Activated T-cell treated with anti-CD3 and anti-CD28 coated beads for 48 hours (primary cell): ENCODE results near the gene ALPL.
"Not testable (repeated sequence)": the region's sequence is repeated elsewhere in the genome, so short reads cannot be mapped to it uniquely, and the experiment has no call there.

Experiments used
- DNase-seq: peaks from one replicate; pipeline ENCODE4 v3.0.0-alpha.2; 2020; ENCODE audit warnings: low read depth

Gene ALPL

GRCh38 chr1:21507511-21508270 is 1.5 kb upstream of the ALPL start:
- no peak for DNase-seq

- DNase-seq: peak; percentile 65
Measured at GRCh38 chr1:21508580-21509350, 458 bp upstream of the ALPL start.

- DNase-seq: no peak
Measured at GRCh38 chr1:21510113-21510493, 880 bp downstream of the ALPL start.

GRCh38 chr1:21510885-21511578 is 1.8 kb downstream of the ALPL start:
- DNase-seq: no peak

GRCh38 chr1:21511579-21512522 is 2.6 kb downstream of the ALPL start:
- no peak for DNase-seq

- no peak for DNase-seq
Measured at GRCh38 chr1:21514245-21514644, 5.0 kb downstream of the ALPL start.

GRCh38 chr1:21517161-21517589 is 8.0 kb downstream of the ALPL start:
- DNase-seq: no peak

- DNase-seq: no peak
Measured at GRCh38 chr1:21517660-21518480, 8.6 kb downstream of the ALPL start.

GRCh38 chr1:21518774-21519455 is 9.7 kb downstream of the ALPL start:
- DNase-seq: no peak

- not testable (repeated sequence) for DNase-seq
Measured at GRCh38 chr1:21519486-21520070, 10.4 kb downstream of the ALPL start.

- DNase-seq: no peak
Measured at GRCh38 chr1:21520899-21521716, 11.9 kb downstream of the ALPL start.

GRCh38 chr1:21521717-21522060 is 12.5 kb downstream of the ALPL start:
- DNase-seq: no peak

- DNase-seq: no peak
Measured at GRCh38 chr1:21522525-21523038, 13.4 kb downstream of the ALPL start.

GRCh38 chr1:21523297-21523813 is 14.1 kb downstream of the ALPL start:
- DNase-seq: no peak

- DNase-seq: no peak
Measured at GRCh38 chr1:21524220-21524619, 15.0 kb downstream of the ALPL start.

- no peak for DNase-seq
Measured at GRCh38 chr1:21524686-21525339, 15.6 kb downstream of the ALPL start.

- no peak for DNase-seq
Measured at GRCh38 chr1:21525340-21525717, 16.1 kb downstream of the ALPL start.

GRCh38 chr1:21526441-21526840 is 17.2 kb downstream of the ALPL start:
- no peak for DNase-seq
